Fibroblast of skin of abdomen (primary cell): ENCODE results near the gene RGS18.
"Not testable (repeated sequence)": the region's sequence is repeated elsewhere in the genome, so short reads cannot be mapped to it uniquely, and the experiment has no call there.

Source experiments
- DNase-seq: peaks from one replicate; pipeline ENCODE4 v3.0.0-alpha.2; 2013

The RGS18 gene

DNA sequence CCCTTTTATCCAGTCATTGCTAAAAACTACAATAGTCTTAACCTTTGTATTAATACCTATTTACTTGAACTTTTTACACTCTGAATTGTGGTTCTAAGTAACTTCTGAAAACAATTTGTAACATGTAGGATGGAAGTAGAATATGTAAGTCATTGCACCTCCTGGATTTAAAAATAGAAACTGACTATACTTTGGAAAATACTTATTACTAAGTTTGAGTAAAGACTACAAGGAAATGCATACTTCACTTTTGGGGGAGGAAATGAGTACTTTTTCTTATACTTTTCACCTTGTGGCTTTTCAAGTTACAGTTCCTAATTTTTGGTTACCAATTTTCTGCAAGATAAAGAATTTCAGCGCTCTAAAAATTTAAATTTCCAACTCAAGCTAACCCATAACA is 8.7 kb downstream of the RGS18 start:
- no peak for DNase-seq

DNA sequence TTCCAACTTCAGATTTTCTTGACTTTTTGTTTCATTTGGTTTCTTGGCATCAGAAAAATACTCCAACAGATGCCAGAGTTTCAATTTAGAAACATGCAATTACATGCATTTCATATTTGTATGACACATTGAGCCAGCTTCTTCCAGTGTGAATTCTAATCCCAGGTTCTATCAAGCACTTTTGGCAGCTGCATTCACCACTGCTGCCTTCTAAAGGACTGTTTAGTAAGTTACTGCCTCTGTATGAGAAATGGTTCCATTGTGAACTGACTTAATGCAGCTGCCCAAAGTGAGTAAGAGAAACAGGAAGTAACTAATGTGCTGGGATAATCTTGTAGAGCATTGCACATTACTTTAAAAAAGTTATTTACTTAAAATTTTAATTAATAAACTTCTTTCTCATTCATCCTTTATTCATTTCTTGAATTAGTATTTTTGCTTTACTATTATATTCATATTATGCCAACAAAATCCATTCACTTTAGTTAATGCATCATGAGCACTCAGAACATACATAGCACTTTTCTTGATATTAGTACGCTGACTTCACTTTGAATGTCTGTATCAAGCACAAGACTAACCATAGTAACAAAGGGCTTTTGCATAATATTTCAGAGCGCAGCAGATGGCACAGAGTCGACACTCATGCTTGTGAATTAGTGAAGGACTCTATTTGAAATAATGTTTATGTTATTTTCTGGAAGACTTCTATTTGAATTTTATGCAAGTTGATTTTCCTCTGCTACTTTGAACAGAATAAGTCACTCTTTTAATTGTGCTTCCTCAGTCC is 9.8 kb downstream of the RGS18 start:
- DNase-seq = peak; percentile 38

DNA sequence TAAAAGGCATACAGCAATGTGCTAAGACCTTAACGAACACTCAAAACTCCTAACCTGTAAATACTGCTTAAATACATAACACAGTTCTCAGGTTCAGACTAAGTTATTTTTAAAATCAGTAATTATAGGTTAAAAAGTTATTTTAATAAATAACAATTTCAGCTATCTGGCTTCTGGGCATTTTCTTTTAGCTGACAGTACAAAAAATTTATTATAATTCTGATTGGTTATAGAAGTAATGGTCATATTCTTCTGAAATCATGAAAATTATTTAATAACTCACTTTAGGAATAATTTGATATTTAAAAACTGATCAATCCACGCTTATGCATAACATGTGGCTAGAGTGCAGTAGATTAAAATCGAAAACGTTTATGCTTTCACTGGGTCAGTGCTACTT is 10.7 kb downstream of the RGS18 start:
- DNase-seq = no peak

DNA sequence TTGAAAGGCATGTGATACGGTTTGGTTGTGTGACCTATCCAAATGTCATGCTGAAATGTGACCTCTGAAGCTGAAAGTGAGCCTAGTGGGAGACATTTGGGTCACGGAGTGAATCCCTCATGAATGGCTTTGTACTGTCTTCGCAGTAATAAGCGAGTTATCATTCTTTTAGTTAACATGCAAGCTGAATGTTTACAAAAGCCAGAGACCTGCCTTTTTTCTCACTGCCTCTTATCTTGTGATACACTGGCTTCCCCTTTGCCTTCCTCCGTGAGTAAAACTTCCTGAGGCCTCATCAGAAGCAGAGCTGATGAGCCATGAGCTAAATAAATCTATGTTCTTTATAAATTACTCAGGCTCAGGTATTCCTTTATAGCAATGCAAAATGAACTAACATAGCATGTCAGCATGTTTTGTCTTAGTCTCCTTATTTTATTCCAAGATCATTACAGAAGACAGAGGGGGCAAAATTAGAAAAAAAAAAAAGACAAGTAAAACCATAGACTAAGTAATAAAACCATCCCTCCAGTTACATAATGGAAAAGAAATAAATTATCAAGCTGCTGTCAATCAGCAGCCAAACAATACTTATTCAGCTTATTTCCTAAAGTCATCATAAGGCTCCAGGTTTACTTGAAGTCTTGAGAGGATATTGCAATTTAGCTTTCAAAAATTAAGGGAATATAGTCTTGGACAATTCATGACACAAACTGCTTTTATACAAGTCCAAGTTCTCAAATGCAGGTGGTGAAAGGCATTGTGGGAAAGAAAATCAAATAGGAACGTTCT is 12.1 kb downstream of the RGS18 start:
- no peak for DNase-seq

DNA sequence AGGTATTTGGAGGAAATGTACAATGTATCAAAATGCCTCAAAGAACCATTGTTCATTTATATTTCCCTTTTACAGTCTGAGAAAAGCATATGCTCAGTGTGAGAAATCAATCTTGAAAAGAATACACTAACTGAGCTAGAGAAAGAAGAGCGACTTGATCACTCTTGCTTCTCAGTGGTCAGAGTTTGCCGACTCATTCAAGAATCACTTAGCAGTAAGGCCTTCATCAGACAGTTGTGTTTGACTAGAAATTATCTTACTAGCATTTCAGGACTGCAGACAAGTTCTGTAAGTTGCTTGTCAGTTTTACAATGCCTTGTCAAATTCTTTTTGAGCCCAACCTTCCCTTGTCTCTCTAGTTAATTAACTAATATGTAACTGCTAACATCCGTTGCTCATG is 12.9 kb downstream of the RGS18 start:
- DNase-seq = no peak

DNA sequence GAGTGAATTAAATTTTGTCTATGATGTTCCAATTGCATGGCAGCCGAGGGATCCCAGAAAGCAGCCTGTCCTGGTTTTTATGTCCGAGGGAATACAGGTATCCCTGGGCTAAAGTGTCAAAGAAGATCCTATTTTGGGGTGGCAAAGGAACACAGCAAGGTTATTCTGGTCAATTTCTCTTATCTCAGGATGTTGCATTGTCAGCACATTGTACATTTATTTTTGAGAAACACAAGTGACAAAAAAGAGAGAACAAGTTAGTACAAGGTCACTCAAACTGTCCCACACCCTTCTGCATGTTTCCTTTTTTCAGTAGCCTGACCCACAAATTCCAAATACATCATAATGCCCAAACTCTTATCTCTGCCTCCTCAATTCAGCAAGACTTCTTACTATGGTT is 17.7 kb downstream of the RGS18 start:
- no peak for DNase-seq

DNA sequence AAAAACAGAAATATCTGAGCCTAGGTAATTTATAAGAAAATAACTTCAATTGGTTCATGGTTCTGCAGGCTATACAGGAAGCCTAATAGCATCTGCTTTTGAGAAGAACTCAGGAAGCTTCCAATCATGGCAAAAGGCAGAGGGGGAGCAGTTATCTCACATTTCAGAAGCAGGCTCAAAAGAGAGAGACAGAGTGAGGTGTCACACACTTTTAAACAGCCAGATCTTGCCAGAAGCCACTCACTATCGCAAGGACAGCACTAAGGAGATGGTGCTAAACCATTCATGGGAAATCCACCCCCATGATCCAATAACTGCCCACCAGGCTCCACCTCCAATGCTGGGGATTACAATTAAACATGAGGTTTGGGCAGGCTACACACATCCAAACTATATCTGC is 25.5 kb downstream of the RGS18 start:
- DNase-seq = no peak

DNA sequence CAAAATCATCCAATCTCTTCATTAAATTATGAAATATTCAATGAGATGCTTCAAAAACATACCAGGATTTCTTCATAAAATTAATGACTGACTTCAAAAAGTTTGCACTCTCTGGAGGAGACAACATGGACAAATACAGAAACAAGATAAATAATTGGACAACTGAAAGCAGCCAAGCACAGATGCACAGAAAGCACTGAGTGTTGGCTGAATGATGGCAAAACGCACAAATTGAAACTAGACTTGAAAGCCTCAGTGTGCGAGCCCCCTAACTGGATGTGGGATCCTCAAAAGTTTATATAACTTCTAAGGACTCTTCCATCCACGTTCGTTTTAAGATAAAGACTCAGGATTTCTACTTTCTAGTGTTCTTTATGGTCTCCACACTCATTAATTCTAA is 27.9 kb downstream of the RGS18 start:
- DNase-seq = no peak

DNA sequence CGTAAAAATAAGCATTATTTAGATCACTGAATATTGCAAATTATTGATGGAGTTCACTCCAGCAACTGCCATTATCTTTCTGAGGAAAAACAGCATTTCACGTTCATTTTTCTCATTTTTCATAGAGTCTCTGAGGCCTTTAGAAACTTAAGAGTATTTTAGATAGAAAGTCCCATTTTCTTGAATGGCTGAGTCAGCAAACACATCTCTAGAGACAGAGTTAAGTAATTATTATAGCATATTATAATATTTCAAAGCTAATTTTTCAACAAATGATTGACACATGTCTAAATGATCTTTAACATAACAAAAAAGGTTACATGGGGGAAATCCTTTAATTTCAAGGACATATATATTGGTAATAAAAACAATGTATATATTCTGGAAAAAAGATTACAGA is 31.8 kb downstream of the RGS18 start:
- DNase-seq = no peak

DNA sequence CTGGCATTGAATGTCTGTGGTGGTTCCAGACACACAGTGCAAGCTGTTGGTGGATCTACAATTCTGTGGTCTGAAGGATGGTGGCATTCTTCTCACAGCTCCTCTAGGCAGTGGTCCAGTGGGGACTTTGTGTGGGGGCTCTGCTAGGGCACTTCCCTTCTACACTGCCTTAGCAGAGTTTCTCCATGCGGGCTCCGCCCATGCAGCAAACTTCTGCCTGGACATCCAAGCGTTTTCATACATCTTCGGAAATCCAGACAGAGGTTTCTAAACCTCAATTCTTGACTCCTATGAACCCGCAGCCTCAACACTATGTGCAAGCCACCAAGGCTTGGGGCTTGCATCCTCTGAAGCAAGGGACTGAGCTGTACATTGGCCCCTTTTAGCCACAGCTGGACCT is 43.0 kb downstream of the RGS18 start:
- no peak for DNase-seq

DNA sequence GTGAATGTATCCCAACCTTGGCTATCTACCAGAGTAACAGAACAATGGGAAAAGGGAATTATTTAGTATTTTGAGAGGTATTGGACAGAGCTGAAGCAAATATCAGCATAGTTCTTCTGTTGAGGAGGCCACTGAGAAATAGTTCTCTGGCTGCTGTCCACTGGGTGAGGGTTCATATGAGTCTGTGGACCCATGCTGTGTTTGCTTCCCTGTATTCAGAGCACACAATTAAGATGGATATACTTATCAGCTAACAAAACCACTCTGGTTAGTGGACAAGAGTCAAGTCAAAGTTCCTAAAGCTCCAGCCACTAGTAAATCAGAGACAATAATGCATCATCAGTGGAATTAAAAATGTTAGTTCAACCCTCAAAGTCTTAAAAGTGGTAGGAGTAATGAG is 66.1 kb downstream of the RGS18 start:
- peak; percentile 28 for DNase-seq

DNA sequence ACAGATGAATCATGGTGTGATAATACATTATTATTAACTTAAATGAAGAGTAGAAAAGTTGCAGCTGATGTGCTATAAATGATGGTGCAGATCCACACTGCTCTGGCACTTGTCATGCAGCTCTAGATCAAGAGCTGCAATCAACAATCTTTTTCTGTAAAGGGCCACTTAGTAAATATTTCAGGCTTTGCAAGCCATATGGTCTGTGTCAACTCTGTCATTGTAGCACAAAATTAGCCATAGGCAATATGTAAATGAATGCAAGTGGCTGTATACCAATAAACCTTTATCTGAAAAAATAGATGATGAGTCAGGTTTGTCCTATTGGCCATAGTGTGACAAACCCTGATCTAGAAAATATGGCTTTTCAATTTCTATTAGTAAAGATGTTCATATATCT is 66.6 kb downstream of the RGS18 start:
- no peak for DNase-seq

DNA sequence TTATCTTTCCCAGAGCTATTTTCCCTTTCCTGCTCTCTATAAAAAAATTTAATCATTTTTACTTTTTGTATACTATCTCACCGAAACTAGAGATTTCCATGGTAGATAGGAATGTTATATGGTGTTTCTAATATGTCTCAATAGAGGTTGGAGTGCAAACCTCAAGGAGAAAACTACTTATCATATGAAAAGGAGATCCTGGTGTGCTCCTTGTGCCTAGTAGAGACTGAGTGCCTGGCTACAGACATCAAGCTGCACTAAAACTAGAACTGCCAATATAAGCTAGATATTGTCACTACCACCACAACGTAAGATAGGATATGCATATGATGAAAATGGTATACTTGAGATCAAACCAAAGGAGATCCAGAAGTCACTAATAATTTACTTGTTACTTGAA is 67.0 kb downstream of the RGS18 start:
- DNase-seq = no peak

DNA sequence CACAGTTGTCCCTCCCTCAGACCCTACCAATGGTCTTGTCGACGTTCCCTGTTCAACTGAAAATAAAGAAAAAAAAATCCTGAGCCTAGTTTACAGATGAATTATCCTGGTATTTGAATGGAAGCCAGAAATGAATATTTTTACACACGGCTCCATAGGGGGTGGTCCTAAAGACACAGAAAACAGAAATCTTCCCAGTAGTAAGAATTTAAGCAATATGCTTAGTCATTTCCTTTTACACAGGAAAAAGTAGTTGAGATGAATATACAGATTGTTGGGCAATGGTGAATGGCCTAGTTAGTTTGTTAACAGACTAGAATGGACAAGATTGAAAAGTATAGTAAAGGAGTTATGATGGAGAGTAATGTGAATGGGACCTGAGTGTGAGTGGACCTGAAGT is 67.4 kb downstream of the RGS18 start:
- peak; percentile 78 for DNase-seq

DNA sequence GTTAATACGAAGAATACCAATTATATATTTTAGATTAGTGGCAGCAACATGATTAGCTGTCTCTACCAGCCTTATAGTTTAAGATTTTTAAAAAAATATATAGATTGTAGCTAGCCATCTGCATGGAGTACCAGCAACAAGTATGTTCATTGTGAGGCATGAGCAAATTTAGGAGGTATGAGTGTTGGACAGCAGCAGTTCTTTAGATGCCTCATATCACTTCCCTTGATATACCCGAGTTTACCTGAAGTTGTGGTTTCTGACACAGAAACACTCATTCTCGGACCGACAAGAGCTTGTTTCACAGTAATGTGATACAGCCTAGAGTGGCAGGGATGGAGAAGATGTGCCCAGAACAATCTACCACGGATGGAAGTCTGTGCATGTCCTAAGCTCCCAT is 69.1 kb downstream of the RGS18 start:
- DNase-seq = no peak

DNA sequence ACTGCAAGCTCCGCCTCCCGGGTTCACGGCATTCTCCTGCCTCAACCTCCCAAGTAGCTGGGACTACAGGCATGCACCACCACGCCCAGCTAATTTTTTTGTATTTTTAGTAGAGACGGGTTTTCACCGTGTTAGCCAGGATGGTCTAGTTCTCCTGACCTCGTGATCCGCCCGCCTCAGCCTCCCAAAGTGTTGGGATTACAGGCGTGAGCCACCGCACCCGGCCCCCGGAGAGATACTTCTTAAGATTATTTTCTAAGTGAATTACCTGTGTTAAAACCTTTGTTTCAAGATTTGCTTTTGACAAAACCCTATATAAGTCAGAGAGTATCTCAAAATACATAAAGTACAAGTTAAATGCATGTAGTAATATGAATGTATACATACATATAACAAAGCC is 69.7 kb downstream of the RGS18 start:
- not testable (repeated sequence) for DNase-seq

DNA sequence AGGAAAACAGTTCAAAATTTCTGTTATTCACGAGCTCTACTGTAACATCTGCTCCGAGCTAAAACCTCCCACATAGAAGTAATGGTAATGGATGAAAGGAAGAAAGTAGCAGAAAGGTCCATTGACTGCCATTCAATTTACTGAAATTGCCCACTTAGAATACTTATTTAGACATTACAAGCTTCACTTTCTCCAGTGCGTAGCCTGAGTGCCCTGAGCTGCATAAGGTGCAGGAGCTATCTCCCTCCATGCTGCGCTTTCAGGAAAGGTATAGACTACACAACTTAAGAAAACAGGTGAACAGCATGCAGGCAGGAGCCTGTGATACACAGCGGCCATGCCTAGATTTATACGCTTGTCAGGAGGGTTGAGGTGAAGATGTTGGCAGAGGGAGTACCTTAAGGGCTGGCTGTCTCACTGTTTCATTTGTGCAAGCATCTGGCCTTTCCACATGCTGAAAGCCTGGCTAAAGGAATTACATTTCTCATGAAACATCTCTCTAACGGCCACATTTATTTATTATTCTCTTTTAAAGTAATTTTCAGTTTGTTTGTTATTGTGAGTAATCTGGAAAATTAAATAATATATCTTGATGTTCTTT is 74.7 kb downstream of the RGS18 start:
- DNase-seq = no peak

DNA sequence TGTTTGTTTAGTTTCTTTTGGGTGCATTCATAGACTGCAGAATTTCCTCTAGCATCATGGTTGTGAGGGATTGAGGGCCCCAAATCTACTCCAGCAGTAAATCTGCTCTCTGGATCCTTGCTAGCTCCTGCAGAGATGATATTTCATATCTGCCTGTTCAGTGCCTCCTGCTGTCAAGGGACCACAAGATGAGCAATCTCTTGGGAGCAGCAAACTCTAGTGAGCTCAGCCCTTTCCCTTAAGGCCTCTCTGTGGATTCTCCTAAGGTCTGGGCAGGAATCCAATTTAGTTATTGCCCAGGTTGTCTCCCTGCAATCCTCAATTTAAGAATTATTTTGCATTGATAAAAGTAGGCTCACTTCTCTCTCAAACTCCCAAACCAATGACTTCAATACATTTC is 76.9 kb downstream of the RGS18 start:
- peak; percentile 23 for DNase-seq
